Colon (tissue), 2 donors: ENCODE data around the gene PRPF38A.

Experiments used
- FAIRE-seq: peaks from 2 replicates; lab custom pipeline; 2012; peaks lifted over from hg19 to GRCh38; lab: Jason Lieb, UNC
- donor health status: control.
- donor health status: control.

The PRPF38A gene

GRCh38 chr1:52399629-52400028 lies 4.8 kb upstream of the PRPF38A start:
- FAIRE-seq: no peak

DNA sequence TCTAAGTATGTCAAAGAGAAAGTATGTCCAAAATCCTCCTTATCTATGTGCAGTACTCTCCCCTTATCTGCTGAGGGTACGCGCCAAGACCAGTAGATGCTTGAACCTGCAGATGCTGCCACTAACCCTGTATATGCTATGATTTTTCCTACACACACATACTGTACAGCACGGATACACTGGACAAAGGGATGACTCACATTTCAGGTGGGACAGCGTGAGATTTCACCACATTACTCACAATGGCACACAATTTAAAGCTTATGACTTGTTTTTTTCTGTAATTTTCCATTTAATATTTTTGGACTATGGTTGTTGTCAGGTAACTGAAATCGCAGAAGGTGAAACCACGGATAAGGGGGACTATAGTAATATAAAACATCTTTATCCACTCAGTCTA lies 4.3 kb upstream of the PRPF38A start:
- FAIRE-seq: no peak

GRCh38 chr1:52402860-52403240 lies 1.6 kb upstream of the PRPF38A start:
- no peak for FAIRE-seq

DNA sequence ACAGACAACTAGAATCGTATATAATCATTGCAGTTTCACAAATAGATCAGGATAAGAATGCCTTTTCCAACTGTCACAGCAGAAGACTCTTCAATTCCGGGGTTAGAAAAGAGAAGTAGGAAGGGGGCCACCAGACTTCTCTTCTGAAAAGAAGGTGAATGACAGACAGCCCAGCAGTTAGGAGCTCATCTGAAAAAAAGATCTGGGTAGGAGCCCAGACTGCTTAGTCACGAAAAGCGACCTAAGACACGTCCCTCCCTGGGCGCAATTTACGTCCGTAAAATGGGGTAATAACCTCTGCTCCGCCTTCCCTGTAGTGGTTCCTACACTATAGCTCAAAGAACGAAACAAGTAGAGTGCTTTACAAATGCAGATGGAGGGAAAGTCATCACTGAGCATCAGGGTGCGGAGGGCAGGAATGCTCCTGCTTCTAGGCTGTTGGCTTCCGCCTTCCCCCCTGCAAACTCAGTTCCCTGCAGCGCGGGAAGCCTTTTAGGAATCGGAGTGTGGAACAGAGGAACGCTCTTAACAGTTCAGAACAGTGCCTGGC lies 761 bp upstream of the PRPF38A start:
- no peak for FAIRE-seq

DNA sequence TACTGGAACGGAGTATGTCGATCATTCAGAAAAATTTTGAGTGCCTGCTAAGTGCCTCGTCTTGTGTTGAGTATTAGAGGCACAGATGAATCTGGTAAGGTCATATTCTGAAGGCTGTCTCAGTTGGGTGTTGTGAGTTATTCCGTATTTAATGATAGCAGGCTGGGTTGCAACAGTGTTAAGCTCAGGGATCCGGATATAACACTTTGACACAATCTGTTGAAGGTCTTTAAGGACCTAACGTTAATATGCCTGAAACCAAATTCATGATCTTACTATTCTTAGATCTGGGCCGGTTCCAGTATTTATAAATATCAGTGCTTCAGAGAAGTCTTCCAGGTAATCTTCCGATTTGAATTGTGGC lies 555 bp downstream of the PRPF38A start:
- FAIRE-seq: no peak

- peak; percentile 80 for FAIRE-seq
Measured at GRCh38 chr1:52413410-52413989, 9.1 kb downstream of the PRPF38A start.

GRCh38 chr1:52414942-52415341 lies 10.5 kb downstream of the PRPF38A start:
- FAIRE-seq: no peak

DNA sequence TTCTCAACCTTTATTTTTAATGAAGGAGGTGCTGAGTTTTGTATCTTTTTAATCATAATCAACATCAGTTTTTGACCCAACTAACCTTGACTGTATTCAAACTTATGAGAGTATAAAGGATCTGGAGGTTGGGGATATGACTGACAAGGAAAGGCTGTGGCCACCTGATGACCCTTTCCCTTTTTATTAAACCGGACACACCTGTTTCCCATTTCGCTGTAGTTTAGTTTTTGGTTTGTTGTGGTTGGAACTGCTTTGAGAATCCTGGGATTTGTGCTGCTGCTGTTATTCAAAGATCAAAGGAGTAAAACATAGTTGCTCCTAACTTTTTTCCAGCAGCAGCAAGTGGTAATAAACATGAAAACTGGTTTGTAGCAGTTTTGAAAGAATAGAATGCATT lies 12.4 kb downstream of the PRPF38A start:
- FAIRE-seq: no peak

GRCh38 chr1:52420713-52421112 lies 16.3 kb downstream of the PRPF38A start:
- FAIRE-seq: no peak

- FAIRE-seq: no peak
Measured at GRCh38 chr1:52423055-52423454, 18.7 kb downstream of the PRPF38A start.

DNA sequence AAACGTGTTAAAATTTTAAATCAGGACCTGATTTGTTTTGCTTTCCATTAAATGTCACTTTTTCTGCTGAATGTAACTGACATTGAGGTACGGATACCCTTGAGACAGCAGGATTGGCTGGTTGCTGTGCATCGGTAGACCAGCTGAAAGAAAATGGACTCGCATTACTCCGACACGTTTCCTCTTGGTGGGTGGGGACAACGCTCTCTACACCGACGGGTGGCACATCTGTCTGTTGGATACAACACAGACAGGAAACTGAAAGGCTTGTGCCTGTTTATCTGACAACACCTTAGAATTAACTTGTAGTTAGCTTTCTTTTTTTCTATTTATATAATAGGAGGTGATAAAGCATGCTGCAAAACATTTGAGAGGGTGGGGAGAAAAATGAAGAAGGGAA lies 19.4 kb downstream of the PRPF38A start:
- no peak for FAIRE-seq

DNA sequence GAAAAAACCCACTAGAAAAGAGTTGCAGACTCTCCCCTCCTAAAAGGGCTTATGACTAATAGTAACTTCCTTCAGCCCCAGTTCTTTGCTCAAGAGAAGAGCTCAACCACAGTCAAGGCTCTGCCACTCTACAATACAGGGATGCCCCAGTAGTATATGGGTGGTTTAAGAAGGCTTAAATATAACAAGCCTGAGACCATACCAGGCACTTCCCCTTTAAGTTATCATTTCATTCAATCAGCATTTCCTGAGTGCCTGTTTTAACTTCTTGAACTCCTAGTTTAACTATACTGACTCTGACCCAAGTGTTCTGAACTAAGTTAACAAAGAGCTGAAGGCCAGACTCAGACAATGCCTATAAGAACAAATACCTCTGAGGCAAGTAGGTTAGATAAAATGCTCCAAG lies 19.8 kb downstream of the PRPF38A start:
- FAIRE-seq: no peak

GRCh38 chr1:52424813-52425212 lies 20.4 kb downstream of the PRPF38A start:
- FAIRE-seq: no peak

DNA sequence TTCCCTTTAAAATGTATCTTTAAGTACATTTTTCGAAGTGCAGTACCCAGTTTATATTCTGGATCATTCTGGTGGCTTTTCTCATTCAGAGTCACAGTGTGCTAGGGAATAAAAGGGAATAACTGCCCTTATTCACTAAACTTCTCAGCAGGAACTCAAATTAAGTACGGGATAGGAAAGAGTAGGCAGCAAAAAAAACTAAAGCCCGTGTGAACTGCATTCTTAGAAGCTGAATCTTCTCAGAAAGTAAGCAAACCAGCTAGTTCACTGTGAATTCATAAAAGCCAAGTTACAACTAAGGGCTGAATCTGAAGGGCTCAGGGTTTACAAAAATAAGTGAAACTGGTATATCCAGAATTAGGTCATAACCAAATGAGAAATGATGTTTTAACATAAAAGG lies 22.0 kb downstream of the PRPF38A start:
- FAIRE-seq: no peak

DNA sequence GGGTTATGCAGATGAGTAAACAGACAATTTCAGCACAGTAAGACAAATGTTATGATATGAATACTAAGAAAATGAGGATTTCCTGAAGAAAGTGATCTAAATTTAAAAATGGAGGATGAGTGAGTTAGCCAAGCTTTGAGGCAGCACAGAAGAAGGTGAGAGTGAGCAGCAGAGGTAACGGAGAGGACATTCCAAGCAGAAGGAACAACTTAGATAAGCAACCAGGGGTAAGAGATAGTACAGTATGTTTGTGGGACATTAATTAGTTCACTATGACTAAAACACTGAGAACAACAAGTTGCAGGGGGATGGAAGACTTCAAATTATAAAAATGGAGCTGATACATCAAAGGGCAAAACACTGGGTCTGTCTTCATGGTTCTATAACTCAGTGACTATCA lies 22.8 kb downstream of the PRPF38A start:
- FAIRE-seq: no peak

DNA sequence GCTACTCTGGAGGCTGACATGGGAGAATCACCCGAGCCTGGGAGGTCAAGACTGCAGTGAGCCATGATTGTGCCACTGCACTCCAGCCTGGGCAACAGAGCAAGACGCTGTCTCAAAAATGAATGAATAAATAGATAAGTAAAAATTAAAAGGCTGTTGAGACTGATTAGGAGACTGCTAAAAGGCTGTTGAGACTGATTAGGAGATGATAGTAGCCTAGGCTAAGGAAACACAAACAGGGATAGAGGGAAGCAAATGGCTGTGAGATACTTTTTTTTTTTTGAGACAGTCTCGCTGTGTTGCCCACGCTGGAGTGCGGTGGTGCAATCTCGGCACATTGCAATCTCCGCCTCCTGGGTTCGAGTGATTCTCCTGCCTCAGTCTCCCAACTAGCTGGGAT lies 28.4 kb downstream of the PRPF38A start:
- no peak for FAIRE-seq

DNA sequence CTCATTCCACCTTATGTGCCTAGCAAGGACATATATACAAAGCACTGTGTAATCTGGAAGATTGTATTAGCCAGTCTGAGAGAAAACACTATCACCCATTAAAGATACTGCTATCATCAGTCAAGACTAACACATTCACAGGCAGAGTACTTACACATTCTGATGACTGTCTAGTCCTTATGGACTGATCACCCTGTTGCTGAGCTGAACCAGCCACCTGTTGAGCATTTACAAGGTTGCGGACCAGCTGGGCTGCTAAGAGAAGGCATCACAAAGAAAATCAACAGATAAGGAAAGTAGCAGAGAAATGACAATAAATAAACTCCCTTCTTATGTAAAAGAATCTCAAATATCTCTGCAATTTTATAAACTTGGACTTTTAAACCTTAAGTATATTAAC lies 30.8 kb downstream of the PRPF38A start:
- no peak for FAIRE-seq

- FAIRE-seq: no peak
Measured at GRCh38 chr1:52435650-52436049, 31.2 kb downstream of the PRPF38A start.

- FAIRE-seq: no peak
Measured at GRCh38 chr1:52436817-52437216, 32.4 kb downstream of the PRPF38A start.

GRCh38 chr1:52439976-52440375 lies 35.6 kb downstream of the PRPF38A start:
- no peak for FAIRE-seq

GRCh38 chr1:52444463-52444862 lies 40.1 kb downstream of the PRPF38A start:
- no peak for FAIRE-seq

- no peak for FAIRE-seq
Measured at GRCh38 chr1:52454127-52454526, 49.7 kb downstream of the PRPF38A start.

DNA sequence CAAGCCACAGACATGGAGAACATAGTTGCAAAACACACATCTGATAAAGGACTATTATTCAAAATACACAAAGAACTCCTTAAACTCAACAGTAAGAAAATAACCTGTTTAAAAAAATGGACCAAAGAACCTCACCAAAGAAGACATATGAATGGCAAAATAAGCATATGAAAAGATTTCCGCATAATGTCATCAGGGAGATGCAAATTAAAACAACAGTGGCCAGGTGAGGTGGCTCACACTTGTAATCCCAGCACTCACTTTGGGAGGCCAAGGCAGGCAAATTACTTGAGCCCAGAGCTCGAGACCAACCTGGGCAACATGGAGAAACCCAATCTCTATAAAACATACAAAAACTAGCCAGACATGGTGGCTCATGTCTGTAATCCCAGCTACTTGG lies 50.4 kb downstream of the PRPF38A start:
- FAIRE-seq: no peak

- FAIRE-seq: no peak
Measured at GRCh38 chr1:52455686-52456085, 51.3 kb downstream of the PRPF38A start.

GRCh38 chr1:52460694-52461093 lies 56.3 kb downstream of the PRPF38A start:
- FAIRE-seq: no peak
